HG03457 (cell line): ENCODE measurements around the gene ARHGEF12.

Experiments used
- ATAC-seq: cut with Tn5 transposase; IDR thresholded peaks from one replicate; pipeline ENCODE4 v1.9.1; 2021; ENCODE audit warnings: moderate number of reproducible peaks; ENCODE audit not compliant: unreplicated experiment

Gene ARHGEF12

DNA sequence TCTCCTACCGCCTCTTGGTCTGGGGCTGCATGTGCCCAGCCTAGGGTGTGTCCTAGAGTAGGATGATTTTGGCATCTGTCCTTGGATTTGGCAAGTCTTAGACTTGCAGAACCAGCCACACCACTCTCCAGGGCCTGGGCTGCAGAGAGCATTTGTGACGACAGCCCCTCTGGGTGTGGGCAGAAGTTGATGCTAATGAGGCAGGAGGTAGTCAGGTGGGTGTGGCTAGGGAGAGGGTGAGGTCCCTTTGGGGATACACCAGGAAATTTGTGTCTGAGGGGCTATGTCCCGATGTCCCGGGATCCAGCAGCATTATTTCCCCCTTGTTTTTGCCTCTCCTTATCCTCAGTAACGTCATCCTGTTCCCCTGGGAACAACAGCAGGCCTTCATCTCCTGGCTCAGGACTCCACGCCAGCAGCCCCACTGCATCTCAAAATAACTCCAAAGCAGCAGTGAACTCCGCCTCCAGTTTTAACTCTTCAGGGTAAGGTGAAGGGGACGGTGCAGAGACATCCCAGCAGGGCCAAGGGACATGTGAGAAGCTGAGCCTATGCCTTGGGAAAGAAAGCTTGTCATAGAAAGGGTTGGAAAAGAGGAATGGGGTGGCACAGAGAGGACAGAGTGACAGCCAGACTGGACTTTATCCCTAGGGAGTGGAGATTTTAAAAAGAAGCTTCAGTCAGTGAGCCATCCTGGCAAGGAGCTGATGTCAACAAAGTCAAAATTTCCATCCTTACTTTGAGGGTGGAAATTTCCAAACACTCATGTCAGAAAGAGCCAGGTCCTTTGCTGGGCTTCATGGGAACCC lies 19.1 kb upstream of the ARHGEF12 start:
- ATAC-seq = no peak

DNA sequence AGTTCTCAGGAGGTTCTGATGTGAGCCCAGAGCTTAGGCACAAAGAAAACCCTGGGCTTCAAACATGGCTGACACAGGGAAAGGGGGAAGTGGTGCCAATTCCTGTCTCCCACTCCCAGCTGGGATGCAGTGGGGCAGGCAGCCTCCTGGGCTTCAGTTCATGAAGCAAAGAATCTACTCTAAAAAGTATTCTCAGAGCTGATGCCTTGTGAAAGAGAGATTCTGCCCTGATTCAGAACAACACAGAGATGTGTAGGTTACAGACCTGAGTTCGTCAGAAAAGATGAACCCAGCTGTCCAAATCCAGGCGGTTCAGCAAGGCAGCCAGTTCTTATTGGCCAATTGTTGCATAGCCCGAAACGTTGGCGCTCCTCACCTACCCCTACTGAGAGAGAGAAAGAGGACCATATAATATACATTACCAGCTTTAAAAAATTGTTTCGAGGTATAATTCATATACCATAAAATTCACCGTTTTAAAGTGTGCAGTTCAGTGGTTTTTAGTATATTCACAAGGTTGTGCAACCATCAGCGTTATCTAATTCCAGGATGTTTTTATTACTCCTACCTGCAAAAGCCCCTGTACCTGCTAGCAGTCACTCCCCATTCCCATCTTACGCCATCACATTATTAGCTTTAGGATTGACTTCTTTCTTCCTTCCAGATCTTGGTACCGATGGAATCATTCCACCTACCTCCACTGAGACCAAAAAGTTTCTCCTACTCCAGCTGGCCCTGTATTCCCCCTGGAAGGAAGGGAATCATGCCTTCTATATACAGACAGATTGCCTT lies 18.3 kb upstream of the ARHGEF12 start:
- ATAC-seq = no peak

DNA sequence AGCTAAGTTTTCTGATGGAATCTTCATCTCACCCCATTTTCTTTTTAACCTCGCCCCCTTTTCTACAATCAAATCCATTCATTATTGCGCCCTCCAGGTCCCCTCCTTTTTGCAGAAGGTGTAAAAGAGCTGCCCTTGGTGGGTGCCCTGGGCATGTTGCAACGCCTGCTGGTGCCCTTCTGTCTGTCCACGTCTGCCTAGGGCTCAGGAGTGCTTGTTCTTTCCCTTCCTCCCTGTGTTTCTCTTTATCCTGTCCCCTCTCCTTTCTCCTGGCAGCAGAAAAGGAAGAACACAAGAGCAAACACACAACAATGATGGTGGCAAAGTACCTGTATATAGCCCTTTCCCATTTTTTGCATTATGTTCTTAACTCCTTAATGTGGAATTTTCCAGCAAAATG lies 17.3 kb upstream of the ARHGEF12 start:
- ATAC-seq = no peak

DNA sequence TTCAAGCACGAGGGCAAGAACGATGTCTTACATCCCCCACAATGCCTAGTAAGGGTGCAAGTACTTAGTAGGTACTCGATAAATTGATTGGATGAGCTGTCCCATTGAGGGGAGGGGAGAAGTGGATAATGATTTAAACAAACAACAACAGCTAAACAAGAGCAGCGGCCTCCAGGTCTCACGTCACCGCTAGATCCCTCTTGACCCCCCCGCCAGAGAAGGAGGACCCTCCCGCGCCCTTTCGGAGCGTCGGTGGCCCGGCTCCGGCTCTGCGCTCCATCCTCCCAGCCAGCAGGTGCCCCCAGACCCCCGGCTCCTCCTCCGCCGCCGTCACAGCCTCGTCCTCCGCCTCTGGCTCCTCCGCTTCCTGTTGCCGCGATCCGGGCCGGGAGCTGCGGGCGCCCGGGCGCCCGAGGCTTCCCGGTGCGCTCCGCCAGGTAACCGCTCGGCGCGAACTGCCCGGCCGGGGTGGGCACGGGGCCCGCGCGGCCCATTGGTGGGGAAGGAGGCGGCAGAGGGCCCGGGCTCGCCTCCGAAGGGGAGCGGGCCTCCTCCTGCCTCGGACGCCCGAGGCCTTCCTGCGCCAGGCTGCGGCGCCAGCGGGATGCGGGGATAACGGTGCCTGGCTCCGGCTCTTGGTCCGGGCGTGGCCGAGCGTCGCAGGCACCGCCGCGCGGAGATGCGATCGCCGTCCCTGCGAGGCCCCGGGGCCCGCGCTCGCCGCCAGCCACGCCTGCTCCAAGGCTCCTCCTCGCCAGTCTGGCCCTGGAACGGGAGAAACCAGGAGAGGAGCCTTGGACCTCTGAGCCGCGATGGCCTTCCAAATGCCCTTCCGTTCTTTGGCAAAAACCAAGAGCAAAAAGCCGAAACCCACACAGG lies 11.0 kb upstream of the ARHGEF12 start, which contains the start of gene TLCD5:
TLCD5 (plus strand) TSS at position 368 of the 879 bp plus-strand sequence. CDS start 2,143 bp downstream, outside the sequence.
- ATAC-seq = no peak

DNA sequence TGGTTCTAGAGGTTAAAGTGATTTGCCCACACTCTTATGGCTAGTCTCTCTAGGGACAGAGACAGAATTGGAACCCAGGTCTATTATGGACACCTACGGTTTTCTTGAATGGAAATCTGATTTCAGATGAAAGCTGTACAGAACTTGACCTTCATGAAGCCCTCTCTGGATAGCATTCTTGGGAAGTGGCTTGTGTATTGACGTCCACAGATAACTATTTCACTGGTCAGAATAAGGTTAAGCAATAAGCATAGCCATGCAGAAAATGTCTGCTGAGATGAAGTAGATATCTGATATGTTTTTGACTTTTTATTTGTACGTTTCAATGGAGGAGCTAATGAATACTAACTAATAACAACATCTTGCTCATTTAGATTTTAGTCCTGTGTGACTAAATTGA lies 10.0 kb upstream of the ARHGEF12 start:
- no peak for ATAC-seq

DNA sequence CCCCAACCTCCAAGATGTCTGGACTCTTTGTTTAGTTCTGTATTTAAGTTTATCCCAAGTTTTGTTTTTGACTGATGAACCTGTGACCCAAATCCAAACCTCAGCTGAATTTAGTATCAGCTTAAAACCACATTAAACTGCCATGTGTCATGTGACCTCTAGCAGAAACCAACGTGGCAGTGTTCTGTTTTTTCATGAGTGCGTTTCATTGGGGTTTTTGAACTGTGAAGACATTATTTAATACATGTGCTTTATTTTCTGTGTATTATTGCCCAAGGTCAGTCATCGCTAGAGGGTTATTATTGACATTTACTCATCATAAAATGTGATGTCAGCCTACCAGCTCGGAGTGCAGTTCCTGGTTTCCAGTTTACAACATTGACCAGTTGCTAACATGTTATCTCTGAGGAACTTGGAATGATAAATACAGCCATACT lies 9.3 kb upstream of the ARHGEF12 start:
- no peak for ATAC-seq

DNA sequence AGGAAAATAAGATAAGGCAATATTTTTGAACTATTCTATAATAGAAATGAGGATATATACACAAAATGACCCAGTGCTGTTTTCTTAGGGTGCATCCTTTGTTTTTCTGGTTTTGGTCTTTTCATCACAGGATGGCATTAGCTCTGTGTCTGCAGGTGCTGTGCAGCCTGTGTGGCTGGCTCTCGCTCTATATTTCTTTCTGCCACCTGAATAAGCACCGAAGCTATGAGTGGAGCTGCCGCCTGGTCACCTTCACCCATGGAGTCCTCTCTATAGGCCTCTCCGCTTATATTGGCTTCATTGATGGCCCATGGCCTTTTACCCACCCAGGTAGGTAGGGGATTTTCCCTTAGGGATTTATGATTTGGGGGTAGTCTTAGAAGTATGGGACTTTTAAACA lies 8.9 kb upstream of the ARHGEF12 start:
- no peak for ATAC-seq

DNA sequence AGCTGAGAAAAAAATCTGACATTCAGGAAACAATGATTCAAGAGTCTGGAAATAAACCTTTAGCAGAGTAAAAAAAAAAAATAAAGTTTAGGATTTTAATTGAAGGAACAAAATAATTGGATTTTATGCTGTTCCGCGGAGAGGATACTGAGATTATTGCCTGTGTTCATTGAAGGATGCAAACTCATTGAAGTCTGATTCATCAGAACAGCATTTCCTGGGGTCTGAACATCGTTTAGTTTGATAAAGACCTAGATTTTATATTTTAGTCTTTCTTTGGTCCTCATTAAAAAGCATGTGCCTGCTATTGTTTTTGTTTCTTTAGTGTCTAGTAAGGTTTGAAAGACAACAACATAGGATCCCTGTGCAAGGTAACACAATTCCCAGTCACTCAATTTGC lies 6.7 kb upstream of the ARHGEF12 start:
- no peak for ATAC-seq

DNA sequence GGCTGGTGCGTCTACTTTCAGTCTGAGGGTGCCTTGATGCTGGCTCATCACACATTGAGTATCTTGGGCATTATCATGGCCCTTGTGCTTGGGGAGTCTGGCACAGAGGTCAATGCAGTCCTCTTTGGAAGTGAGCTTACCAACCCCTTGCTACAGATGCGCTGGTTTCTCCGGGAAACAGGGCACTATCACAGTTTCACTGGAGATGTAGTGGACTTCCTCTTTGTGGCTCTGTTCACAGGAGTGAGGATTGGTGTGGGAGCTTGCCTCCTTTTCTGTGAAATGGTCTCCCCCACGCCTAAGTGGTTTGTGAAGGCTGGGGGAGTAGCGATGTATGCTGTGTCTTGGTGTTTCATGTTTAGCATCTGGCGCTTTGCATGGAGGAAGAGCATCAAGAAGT lies 6.2 kb upstream of the ARHGEF12 start:
- ATAC-seq = no peak

DNA sequence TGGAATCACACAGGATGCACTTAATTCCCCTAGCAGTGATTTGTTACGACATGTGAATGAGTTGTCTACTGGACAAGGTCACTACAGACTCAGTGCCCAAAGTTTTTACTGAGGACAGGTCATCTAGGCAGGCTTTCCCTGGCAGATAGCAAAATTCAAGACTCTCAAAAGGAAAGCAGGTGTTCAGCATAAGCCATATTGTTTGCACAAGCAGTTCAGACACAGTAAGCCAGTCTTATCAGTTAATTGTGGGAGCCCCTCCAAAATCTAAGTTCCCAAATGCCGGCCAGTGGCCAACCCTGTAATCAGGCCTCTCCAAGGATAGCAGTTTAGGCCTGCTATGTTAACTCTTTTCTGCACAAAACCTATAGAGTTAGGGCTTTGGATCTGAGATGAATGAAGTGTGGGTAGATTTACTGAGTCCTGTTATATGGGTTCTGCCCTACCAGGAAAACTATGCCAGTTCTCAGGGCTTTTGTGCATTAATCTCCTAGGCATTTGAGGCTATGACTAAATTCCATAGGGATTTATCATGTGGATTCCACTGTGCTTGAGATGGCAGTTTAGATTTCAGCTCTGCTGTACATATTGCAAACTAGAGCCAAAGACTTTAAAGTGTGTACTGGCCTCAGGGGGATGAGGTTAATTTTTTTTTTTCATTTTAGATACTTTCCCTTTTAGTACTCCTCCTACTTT lies 4.8 kb upstream of the ARHGEF12 start:
- ATAC-seq = no peak

DNA sequence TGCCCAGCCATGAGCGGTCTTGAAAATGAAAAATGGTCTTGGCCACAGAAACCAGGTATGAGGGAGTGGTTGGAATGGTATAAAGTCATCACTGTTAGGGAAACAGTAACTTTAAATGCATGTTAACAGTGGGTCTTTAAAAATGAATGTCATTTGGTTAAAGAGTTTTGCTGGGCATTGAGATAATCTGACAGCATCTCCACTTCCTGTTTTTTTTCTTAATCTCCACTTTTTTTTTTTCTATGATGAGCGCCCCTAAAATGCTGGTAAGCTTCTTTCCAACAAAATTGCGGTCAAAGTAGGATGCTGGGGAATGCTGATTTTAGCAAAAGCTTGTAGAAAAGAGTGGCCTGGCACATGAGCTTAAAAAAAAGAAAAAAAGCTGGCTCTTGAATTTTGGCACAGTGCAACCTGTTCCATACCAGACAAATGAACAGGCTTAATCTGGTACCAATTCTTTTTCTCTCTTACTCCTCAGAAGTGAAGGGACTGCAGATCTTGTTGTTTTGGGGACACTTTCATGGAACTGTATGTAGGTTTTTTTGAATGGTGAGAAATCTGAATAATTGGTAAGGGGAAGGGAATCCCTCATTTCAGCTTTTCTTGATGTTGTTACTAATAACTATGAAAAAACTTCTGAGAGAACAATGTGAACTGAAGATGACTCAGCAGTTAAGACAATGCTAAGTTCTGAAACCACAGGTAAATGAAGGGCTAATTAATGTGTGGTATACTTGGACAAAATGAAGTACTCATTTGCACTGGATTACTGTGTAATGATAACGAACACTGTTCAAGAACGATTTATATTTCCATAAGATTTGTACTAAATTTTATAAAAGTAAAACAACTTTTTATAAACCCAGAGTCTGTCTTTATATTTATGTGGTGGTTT lies 3.1 kb upstream of the ARHGEF12 start:
- ATAC-seq = no peak

DNA sequence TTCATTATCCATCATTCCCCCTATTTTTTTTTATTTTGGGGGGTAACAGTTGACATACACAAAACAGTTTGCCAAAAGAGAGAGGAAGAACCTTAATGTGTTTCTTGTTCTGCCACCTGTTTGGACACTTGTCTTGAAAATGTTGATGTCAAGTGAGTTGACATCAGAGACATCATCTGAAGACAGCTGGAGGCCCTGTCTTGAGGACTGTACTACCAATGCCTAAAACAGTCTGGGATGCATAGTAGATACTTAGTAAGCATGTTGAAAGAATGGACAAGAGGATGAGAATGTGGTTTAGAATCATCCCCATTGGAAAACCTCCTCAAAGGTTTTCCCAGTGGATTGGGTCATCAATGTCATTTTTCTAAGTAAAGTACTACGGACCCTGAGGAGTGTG lies 2.4 kb upstream of the ARHGEF12 start:
- no peak for ATAC-seq

DNA sequence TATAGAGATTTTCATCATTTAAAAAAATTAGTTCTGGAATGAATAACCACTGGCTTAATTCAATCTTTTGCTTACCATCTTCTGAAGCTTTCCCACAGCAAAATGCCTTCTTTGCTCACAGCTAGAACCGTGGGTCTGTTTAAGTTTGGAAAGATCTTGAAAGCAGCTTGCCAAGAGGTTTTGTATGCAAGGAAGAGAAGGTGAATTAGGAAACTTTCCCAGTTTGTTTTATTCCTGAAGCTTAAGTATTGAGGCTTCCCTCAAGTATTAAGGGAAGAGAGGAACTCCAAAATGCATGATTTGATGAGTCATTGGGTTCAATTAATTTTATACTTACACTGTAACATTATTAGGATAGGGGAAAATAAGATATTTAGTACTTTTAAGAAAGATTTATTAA lies 1.9 kb upstream of the ARHGEF12 start:
- no peak for ATAC-seq

DNA sequence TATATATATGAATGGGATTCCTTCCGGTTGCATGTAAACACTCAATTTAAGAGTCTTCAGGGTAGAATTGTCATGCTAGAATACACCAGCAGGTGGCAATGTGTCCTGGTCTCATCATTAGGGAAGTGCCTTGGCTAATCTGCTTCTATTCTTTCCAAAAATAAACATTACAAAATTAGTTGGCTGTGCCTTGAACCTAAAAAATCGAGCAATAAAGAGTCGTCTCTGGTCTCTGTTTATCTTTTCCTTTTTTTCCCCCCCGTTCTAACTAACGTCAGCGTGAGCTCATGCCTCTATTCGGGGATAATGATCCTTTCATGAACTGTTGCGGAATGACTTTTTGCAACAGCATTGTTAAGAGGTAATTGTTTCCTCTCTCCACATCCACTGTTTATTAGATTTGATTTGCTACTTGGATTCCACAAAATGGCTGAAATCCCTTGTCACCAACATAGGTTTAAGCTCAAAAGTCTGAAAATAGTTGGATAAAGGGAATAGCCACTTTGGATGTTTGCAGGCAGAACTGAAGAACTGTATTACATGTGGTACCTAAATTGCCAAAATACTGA lies 1.2 kb upstream of the ARHGEF12 start:
- ATAC-seq = no peak

DNA sequence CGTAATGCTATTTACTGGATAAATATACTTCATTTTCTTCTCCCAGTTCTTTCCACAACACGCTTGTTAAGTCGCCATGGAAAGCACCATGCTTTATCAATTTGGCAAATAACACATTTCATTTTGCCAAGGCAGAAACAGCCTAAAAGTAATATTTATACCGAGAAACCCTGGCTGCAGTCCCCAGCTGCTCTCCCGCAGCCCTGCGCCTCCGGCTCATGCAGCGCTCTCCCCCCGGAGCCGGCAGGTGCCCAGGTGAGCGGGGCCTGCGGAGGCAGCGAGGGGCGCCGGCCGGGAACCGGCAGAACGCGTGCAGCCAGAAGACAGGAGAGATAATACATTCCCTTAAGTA lies 681 bp upstream of the ARHGEF12 start:
- no peak for ATAC-seq

DNA sequence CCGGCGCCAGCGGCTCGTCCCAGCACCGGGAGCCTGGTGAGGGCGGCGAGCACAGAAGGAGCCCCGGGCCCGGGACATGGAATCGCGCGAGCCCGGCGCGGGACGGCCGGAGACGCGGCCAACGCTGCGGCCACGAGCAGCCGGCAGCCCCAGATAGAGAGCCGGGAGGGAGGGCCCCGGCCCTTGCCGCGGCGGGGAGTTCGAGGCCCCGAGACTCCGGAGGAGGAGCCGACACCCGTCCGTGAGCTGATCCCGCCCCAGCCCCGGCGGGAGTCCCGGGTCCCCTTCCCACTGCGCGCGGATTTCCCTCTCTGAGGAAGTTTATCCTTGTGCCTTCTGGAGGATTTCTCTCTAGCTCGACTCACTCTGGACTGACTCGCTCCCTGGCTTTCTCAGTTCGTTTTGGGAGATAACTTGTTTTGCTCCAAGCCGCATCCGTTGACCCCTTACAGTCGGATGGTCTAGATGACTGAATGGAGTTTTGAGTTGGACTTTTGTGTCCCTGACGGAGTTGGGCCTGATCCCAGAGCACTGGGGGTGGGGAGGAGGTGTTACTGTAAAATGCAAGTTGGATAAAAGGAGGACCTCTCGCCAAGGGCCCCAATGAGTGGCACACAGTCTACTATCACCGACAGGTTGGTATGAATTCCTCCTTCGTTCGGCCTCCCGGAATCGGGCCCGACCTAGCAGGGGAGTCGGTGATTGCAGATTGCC lies 585 bp downstream of the ARHGEF12 start:
- no peak for ATAC-seq

DNA sequence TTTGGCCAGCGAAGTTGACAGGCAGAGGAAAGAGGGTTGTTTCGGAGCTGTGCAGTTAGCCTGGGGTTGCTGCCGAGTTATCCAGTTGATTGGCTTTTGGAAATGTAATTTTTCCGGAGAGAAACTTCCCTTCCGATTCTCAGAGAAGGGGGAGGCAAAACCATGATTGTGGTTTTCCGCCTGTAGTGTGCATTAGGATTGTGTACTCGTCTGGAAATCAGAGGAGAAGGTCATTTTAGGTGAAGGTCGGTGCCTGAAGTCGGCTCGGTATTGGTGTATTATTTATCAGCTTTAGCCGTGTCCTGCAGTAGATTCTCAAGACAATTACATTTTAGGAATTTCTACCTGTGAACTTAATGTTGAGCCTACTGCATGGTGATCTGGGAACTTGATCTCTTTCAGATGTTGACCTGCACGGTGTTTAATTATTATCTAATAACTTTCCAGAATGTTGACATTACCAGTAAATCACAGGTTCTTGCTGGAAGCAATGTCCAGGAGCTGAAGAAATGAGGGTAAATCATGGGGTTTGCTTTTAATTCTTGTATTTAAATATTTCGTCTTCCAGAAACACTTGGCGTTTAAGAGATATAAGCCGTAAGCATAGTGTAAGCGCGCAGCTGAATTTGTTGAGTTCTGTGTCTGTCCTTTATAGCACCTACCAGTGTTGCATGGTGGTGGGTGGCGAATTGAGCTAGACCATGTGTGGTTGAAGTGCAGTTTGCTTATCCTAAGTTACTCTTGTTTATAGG lies 1.3 kb downstream of the ARHGEF12 start:
- ATAC-seq = no peak
